HG02678 (cell line): ENCODE measurements around the gene KNSTRN.

Experiments
- ATAC-seq: cut with Tn5 transposase; IDR thresholded peaks from one replicate; pipeline ENCODE4 v1.9.1; 2021; ENCODE audit warnings: mild to moderate bottlenecking, moderate library complexity; ENCODE audit not compliant: unreplicated experiment

Gene KNSTRN

DNA sequence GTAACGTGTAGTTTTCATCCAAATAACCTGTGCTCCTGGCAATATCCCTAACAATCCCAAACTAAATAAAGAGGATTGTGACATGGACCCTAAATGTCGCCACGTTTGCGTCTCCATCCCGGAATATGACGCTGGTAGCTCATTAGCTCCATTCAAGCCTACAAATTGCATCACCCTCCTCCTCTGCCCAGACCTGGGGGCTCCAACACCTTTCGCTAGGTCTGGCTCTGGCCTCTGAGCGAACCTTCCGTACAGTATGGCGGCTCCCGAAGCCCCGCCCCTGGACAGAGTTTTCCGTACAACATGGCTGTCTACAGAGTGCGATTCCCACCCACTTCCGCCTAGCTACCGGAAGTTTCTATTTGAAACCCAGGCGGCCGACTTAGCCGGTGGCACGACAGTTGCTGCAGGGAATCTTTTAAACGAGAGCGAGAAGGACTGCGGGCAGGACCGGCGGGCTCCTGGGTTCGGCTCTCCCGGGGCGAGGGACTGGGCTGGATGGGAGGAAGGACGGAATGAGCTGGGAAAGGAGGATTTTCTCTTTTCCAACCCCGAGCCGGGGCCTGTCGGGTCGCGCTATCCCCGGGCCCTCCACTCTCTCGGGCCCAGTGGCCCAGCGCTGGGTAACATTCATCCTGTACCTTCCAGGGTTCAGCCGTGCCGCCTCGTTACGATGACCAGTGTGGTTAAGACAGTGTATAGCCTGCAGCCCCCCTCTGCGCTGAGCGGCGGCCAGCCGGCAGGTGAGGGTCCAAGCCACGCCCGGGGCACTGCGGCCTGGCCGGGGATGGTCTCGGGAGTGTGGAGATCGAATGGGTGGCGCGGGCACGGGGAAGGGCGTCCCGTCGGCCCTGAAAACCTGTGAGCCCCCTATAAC is at the start of gene KNSTRN:
KNSTRN (plus strand) TSS at position 142 of the 877 bp plus-strand sequence; CDS start at position 257, 115 bp downstream.
- peak; percentile 96 for ATAC-seq

GRCh38 chr15:40333922-40334492 is 48.5 kb upstream of the KNSTRN start:
- ATAC-seq: no peak

DNA sequence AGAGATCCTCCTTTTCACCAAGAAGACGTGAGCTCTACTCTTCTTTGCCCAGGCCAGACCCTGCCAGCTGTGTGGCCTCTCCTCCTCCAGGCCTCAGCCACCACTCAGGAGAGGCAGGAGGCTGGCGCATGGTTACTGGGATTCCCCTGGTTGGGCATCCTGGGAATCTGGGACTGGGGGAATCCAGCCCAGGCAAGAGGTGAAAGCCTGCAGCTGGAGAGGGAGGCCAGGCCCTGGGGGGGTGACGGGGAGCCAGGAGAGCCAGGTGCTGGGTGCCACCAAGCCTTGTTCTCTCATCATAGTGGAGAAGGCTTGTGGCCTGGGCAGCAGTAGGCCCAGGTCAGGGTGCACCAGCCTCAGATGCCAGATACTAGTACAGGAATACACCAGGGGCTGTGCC is 48.0 kb upstream of the KNSTRN start:
- no peak for ATAC-seq

- no peak for ATAC-seq
Measured at GRCh38 chr15:40334941-40335795, 47.4 kb upstream of the KNSTRN start.

- no peak for ATAC-seq
Measured at GRCh38 chr15:40335938-40336743, 46.4 kb upstream of the KNSTRN start.

- no peak for ATAC-seq
Measured at GRCh38 chr15:40336744-40337122, 45.8 kb upstream of the KNSTRN start.

- ATAC-seq: no peak
Measured at GRCh38 chr15:40337597-40337996, 44.9 kb upstream of the KNSTRN start.

- no peak for ATAC-seq
Measured at GRCh38 chr15:40338041-40338657, 44.4 kb upstream of the KNSTRN start.

- ATAC-seq: no peak
Measured at GRCh38 chr15:40338921-40339620, 43.5 kb upstream of the KNSTRN start.

GRCh38 chr15:40339621-40339945 is 42.9 kb upstream of the KNSTRN start:
- ATAC-seq: no peak

- ATAC-seq: no peak
Measured at GRCh38 chr15:40340038-40340739, 42.3 kb upstream of the KNSTRN start.

DNA sequence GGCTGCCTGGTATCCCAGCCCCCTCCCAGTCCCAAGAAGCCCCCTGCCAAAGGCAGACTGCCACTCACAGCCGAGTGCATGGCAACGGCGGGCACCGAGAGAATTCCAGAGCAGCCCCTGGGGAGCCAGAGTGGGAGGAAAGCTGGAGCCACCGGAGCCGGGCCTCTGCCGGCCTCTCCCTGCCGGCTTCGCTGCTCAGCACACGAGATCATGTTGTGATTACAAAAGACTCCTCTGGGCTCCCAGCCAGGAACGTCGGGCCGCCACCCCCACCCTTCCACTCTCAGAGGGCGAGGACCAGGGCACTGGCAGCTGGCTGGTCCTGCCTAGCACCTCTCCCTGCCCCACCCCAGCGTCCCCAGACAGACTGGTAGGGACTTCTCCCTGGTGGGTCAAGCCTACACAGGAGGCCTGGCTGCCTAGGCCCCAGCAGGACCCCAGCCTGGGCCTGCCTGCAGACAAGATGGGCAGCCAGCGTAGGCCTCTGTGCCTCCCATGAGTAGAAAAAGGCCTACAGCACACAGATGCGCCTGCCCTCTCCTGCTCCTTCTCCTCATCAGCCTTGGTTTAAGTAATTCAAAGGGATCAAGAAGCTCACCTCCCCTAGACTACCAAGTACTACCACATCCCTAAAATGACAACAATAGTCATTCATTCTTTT is 41.7 kb upstream of the KNSTRN start, which contains the start of gene CCDC9B:
CCDC9B (minus strand) TSS at position 200 of the 661 bp plus-strand sequence; CDS start at position 80, 120 bp downstream.
- no peak for ATAC-seq

DNA sequence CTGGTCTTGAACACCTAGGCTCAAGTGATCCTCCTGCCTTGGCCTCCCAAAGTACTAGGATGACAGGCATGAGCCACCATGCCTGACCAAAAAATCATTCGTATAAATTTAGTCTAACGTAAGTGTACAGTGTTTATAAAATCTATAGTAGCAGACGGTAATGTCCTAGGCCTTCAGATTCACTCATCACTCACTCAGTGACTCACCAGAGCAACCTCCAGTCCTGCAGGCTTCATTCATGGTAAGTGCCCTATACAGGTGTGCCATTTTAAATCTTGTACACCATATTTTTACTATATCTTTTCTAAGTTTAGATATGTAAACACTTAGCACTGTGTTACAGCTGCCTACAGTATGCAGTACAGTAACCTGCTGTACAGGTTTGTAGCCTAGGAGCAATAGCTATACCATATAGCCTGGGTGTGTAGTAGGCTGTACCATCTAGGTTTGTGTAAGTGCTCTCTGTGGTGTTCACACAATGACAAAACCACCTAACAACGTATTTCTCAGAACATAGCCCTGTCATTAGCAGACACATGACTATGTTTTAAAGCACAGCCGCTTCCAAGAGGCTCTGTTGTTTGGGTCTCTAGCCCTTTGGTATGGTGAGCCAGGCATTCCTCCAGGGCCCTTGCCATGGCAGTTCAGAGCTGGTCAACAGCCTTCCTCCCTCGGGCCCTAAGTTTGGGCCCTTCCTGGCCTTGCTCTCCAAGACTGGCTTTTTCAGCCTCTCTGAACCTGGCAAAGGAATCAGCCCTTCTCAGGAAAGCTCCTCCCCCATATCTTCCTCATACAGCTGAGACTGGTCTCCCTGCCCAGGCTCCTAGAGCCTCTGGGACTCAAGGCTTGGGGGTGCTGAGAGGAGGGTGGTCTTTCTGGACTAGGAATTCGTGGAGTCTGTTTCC is 39.9 kb upstream of the KNSTRN start:
- ATAC-seq: no peak

GRCh38 chr15:40343512-40343911 is 39.0 kb upstream of the KNSTRN start:
- ATAC-seq: no peak

GRCh38 chr15:40344217-40344616 is 38.3 kb upstream of the KNSTRN start:
- no peak for ATAC-seq

DNA sequence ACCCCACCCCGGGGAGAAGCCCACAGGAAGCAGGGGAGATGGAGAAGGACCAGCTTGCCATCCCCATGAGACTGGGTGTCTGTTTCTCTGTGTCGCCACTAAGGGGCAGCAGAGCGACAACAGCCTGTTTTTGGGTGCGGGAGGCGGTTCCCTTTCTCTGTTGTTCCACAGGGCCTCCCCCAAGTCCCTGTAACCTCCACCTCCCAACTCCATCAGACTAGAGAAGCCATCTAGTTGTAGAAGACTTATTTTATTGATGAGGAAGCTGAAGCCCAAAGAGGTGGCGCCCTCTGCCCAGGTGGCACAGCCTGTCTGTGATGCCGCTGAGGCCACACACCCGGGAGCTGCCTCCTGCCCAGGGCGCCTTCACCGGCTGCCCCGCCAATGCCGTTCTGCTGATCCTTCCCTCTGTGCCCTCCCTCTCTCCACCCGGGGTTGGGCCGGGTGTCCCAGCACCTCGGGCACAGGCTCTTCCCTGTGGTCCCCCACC is 37.8 kb upstream of the KNSTRN start:
- ATAC-seq: no peak

DNA sequence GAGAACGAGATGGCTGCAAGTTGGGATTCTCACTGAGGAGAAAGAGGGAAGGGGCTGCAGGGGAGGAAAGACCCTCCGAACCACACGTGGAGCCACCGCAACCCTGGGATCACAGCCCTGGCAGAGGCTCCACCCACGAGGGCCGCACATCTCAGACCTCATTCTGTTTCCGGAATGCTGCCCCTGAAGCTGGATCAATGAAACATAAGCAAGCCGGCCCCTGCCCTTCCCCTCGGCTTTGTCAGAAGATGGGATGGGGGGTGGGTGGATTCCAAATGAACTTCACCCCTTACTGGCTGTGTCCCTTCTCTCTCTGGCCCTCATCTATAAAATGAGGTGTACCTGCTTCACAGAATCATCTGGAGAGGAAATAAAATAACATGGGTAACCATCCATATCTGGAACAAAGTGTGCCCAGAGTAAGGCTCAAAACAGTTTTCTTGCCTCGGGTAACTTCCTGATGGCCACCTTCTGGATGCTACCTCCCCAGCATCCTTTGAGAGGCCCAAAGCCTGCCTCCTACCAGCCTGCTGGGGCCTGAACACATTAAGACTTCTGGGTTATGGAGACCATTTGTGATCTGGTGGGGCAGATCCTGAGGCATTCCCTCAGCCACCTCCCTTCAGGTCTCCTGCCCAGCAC is 37.2 kb upstream of the KNSTRN start:
- ATAC-seq: no peak
